GM19468 (cell line): ENCODE data around the gene GREB1.

Experiments
- ATAC-seq: cut with Tn5 transposase; IDR thresholded peaks from one replicate; pipeline ENCODE4 v1.9.1; 2021; ENCODE audit warnings: mild to moderate bottlenecking, moderate library complexity, moderate number of reproducible peaks; ENCODE audit not compliant: unreplicated experiment; ENCODE audit errors: extremely low read depth

The GREB1 gene

DNA sequence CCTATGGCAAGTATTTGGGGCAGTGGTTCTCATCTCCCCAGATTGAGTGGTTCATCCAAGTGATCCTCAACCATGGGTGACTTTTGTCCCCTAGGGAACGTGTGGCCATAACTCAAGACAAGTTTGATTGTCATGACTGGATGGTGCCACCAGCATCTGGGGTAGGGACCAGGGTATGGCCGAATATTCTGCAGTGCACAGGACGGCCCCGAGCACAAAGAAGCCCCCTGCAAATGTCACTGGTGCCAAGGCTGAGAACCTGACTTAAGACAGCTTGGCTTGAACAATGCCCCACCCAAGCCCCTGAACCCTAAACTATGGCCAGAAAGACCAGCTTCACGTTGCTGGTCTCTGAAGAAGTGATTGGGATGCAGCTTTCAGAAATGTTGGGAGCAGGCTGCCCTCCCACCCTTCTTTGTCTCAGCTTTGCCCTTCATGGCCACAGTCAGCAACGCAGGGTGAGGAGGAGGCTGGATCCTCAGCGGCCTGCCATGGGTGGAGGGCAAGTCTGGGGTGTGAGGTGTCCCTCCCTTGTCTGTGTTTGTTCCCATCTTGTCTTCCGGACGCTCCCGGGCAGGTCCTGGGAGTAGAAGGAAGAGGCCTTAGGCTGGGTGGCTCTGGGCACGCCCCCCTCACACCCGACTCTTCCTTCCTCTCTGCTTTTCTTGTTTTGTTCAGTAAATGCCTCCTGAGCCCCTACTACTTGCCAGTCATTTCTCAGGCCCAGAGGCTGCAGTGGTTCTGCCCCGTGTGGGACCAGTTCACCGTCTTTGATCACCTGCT is 43.4 kb downstream of the GREB1 start:
- no peak for ATAC-seq

DNA sequence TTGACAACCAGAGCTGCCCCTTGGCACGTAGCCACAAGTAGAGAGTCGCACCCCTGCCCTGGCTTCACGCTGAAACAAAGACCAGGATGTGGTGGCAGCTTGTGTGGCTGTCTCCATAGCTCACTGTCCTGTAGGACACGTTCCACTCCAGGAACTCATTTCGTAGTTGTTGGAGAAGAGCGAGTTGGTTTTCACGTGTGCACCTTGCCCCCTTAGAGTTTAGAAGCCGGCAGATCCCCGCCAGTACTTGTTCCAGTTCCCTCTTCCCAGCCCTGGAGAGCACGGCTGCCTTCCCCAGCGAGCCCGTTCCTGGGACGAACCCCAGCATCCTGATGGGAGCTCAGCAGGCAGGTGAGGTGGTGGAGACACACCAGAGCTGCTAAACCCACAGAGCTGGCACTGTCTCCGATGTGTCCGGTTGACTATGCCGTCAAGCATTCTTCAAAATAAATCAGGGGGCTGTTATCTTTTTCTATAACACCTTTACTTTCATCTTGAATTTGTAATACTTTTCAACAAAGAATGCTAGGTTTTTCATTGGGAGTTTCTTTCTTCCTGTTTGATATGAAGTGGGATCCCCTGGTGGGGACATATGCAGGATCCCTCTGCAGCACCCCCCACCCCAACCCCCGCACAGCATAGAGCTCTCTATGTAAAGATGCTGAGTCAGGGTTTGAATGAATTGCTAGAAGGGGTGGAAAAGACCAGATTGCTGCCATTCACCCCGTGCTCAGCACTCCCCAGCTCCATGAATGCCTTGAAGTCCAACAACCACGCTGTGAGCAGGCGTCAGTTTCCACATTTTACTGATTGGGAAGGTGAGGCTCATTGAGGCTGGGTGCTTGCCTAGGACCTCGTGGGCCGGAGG is 44.5 kb downstream of the GREB1 start:
- ATAC-seq = no peak

DNA sequence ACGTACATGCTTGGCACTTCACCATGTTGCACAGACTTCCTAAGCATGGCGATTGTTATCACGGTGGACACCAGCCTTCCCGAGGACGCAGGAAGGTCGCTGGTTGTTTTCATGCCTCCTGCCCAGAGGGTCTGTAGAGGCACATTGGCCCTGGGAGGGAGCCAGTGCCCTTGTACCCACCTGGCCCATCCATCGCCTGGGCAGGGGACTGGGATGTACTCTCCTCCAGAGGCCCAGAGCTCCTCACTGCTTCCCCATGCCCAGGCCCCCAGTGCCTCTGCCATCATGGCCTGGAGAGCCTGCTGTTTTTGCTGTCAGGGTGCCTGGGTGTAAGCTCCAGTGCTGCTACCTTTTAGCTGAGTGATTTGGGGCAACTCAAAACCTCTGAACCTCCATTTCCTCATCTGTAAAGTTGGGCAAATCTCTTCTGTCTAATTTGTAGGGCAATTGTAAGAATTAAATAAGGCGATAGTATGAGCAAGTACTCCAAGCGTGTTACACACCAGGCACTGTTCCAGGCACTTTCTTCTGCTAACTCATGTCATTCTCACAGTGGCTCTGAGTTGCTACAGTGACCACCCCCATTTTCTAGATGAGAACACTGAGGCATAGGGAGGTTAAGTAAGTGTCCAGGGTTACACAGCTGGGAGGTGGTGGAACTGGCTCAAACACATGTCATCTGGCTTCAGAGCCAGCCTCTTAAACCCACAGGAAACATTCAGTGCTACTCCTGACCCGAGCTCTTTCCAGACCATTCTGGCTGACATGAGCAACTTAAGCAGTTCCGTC is 45.3 kb downstream of the GREB1 start:
- ATAC-seq = no peak

DNA sequence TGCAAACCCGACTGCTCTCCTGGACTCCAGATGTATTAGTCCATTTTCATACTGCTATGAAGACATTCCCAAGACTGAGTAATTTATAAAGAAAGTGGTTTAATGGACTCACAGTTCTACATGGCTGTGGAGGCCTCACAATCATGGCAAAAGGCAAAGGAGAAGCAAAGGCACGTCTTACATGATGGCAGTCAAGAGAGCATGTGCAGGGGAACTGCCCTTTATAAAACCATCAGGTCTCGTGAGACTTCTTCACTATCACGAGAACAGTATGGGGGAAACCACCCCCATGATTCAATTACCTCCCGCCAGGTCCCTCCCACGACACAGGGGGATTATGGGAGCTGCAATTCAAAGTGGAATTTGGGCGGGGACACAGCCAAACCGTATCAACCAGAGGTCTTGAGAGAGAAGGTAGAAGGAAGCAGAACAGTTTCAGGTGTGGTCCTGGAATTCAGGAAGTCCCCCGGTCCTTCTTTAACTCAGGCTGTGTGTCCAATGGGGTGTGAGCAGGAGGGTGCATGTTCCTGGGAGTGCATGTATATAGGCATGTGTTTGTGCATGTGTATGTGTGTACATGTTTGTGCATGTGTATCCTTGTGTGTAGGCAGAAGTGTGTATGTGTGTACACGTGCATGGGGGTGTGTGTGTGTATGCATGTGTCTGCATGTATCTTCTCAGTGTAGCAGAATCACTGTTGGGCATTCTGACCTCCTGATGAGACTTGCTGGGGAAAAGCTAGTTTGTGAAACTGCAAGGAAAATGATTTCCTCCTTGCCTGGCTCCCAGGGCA is 46.2 kb downstream of the GREB1 start:
- no peak for ATAC-seq

DNA sequence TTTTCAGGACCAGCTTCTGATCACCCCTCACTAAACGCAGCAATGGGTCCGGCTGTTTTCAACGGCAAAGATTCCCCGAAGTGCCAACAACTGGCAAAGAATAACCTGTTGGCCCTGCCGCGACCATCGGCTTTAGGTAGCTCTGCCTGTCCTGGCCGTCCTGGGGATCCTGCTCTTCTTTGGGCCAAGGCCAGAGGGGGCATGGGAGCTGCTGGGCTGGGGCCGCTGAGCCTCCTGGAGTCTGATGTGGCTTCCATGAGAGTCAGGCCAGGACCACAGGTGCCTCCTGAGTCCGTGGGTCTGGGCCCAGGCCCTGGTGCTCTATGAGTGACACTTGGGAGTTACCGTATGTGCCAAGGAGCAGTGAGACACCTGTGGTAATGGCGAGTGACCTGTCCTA is 46.9 kb downstream of the GREB1 start:
- ATAC-seq = no peak

DNA sequence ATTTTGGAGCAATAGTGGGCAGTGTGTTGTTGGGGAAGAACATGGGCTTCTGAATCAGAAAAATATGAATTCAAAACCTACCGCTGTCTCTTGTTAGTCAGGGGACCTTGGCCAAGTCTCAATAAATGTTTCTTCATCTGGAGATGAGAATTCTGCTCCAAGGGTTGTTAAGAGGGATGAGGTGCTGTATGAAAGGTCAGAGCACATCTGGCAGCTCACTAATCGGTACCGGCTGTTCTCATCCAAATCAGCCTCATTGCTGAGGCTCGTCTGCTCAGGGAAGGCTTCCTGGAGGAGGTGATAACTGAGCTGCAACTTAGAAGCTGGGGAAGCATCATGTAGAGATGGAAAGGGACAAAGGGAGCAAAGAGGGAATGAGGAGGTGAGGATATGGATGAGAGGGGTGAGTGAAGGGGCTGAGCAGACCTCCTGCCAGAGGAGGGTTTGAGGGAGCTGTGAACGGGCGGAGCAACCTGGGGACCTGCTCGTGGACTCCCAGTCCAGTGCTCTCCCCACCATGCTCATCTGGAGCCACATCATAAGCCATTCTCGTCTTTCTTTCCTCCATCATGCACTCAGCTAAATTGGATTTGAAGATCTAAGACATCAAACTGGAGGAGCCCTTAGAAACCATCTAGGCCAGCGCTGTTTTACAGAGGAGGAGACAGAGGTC is 47.4 kb downstream of the GREB1 start:
- no peak for ATAC-seq

DNA sequence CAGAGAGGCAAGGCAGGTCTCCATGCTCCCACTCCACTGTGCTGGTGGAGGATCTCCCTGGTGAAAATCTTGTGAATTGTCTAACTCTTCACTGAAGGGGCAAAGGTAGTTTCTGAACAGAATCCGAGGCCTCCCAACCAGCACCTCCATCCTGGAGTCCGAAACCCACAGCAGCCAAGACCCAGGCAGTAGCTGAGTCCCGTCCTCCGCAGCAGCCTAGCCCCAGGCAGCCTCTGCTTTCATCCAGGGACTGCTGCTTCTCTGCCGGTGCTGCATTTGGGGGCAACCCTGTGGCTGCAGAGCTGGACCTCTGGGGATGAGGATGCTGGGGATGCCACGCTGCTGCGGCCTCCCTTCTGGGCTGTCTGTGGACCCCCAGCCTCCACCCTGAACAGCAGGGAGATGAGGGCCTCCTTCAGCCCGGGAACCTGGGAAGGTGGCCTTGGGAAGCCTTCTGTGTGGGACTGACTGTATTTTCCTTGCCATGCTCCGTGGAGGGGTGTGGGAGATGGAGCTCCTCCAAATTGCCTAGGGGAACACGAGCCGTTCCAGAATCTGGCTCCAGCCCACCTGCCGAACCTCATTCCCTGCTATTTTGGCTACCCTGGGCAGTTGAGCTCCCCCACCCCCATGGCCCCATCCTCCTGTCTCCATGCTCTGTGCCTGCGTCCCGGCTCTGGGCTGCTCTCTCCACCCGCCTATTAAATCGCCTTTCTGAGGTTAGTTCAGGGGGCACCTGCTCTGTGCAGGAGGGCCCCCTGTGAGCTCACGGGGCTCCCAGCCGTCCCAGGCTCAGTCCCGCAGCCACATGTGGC is 48.2 kb downstream of the GREB1 start:
- no peak for ATAC-seq

DNA sequence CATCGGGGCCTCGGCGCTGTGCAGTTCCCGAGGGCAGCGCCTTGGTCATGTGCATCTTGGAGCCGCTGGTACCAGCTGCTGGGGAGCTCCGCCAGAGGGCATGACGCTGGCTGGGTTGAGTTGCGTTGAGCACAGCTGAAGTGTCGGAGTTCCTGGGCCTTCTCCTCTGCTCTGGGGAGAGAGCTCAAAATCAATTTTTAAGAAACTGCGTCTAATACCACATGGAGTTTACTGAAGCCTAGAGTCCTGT is 48.7 kb downstream of the GREB1 start:
- ATAC-seq = no peak

DNA sequence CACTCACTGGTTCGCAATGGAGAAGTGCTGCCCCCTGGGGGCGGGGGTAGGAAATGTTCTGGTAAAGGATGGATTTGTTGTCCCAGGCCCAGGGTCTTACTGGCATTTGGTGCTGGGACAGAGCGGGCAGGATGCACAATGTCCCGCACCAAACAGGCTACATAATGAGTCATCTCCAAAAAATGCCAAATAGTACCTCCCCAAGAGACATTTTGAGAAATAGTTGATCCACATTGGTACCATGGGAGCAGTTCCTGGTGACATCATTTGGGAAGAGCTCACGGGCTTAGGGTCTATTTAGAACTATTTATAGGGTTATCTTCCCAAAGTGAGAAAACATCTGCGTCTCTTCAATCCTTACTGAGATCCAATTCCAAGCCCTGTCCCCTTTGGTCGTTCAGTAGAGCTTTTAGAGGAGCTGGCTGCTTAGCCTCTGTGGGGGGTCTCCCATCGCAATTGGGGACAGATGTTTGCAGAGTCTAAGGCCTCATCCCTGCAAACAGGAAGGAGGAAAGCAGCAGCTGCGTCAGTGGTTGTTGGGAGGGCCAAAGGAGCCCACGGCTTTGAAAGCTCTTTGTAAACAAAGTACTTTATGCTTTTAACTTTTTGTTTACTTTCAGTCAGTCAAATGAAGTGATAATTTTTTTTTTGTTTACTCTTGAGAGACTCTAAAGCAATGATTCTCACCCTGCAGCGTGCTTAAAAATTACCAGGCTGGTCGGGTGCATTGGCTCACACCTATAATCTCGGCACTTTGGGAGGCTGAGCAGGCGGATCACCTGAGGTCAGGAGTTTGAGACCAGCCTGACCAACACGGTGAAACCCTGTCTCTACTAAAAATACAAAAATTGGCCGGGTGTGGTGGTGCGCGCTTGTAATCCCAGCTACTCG is 49.3 kb downstream of the GREB1 start:
- ATAC-seq = no peak

DNA sequence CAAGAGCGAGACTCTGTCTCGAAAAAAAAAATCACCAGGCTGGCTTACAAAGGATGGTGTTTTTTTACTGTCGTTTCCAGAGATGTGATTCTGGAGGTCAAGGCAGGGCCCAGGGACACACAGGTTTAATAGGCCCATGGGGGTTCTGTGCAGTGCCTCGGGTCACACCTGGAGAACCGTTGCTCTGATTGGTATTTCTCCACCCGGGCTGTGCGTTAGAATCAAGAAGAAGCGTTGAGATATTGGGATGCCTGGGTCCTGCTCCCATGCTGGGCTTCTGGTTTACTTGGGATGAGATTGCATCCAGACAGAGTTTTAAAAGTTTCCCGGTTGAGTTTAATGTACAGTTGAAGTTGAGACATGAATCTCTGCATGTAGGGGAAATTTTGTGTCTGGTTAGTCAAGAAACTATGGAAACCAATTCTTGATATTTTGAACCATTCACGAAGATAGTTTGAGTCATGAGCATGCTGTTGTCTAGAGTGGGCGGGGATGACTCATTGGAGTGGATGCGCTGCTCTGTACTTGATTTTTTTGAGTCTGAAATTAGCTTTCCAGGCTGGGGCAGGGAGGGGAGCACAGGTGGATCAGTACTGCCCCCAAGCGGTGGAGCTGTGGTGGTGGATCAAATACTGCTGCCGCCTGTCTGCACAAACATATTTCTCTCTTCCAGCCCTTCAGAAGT is 50.1 kb downstream of the GREB1 start:
- peak; percentile 67 for ATAC-seq

DNA sequence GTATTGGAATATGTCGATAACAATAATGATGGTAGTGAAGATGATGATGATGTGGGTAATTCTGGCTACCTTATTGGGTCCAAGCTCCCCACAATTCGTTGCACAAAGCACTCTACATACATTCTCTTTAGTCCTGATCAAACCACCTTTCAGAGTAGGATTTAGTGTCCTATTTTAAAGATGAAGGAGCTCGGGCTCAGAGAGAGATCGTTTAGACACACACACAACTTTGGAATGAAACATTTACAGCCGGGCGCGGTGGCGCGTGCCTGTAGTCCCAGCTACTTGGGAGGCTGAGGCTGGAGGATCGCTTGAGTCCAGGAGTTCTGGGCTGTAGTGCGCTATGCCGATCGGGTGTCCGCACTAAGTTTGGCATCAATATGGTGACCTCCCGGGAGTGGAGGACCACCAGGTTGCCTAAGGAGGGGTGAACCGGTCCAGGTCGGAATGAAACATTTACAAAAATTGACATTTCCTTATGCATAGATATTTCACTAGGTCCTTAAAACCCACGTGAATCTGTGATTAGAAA is 50.7 kb downstream of the GREB1 start:
- ATAC-seq = no peak

DNA sequence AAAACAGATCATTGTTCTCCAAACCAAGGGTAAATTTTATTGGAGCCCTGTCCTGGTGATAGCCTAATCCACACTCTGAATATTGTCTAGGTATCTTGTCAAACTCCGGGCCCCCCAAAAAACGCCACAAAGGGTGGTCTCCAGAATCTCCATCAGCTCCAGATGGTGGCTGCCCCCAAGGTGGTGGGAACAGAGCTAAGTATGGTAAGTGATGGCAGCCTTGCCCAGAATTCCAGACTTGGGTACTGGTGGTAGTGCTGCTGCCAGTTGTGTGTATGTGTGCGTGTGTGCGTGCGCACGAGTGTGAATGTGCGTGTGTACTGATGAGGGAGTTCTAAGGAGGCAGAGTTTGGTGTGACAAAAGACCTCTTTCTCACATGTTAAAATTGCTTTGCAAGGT is 51.2 kb downstream of the GREB1 start:
- ATAC-seq = no peak

DNA sequence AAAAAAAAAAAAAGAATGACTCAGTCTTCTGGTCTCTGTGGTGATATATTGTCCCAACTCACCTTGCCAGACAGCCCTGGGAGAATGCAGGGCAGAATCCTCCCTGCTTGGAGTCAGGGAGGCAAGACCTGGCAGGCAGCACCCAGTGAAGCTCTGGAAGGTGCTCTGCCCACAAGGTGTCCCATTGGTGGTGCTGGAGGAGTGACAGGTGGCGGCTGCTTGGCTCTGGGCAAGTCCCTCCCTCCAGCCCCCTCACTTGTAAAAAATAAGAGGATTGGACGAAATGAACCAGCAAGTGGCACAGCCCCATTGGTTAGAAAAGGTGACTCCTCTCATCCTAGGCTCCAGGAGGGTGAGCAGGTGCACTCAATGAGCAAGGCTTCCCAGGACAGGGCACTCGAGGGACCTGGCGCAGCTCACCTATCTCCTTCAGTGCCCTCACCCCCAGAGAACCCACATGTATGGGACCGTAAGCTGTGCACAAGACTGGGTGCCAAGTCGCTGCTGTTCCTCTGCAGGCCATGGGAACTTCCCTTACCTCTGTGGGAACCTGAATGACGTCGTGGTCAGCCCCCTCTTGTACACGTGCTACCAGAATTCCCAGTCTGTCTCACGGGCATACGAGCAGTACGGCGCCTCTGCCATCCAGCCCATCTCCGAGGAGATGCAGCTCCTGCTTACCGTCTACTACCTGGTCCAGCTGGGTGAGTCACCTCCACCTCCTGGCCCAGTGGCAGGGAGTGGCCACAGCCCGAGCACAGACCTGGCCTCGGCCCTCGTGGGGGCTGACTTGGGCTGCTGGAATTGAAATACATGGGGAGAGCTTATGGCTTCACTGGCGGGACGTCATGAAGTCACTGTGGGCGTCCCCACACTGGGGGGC is 54.6 kb downstream of the GREB1 start:
- no peak for ATAC-seq

DNA sequence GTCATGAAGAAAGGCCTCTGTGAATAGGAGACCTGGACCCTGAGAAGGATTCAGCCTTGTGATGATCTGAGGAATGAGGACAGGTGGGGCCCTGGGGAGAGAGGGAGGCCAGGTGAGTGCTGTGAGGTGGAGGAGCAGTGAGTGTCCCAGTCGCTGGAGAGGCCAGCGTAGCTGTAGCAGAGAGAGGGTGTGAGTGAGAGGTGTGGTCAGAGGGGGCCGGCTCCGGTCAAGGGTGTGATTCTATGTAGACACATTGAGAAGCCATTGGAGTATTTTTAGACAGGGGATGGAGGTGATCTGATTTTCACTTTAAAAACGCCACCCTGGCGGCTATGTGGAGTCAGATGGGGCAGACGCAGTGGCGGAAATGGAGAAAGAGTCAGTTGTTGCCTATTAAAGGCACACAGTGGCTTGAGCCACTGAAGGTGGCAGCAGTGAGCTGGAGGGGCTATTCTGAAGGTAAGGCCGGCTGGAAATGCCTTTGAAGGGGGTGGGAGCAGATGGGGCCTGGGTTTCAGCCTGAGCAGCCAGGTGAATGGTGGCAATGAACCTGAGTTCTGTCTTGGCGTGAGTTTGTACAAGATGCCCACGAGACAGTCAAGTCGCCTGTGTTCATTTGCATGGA is 55.6 kb downstream of the GREB1 start:
- no peak for ATAC-seq

DNA sequence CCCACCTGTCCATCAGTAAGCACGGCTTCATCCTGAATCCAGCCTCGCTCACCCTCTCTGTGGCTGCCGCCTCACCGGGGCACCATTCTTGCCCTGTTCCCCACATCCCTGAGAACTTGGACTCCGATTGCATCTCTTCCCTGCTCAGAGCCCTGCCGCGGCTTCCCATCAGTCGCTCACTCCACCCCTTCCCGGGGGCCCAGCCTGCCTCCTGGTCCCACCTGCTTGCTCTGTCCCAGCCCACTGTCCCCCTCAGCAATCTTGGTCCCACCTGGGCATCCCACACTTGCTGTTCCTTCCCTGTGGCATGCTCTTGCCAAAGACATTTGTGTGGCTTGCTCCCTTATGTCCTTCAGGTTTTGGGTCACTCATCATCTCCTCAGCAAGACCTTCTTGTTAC is 56.3 kb downstream of the GREB1 start:
- no peak for ATAC-seq

DNA sequence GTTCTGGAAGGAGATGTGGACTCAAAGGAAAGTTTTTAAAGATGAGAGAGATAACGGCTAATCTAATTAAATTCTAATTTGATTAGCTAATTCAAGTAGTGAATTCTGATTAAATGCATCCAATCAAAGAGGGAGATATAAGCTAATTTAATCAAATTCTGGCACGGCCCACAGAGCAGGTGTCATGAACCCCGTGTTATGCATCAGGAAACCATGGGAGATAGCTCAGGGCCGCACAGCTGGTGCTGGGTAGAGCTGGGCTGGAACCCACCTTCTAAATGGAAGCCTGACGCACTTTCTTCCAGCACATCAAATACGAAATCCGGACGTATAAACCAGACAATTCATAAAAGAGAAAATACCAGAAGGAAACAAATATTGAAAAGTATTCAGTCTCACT is 57.2 kb downstream of the GREB1 start:
- no peak for ATAC-seq
